Measurements from ENCODE around the gene DLGAP1. TPM values are rescaled to one million over a fixed set of nuclear protein-coding genes. Genes with fewer than 3 reads are reported as not detected.

Gene DLGAP1
- total RNA-seq, 1 experiment from 2014 or later = 23.2 TPM

- no peak overlapping the region for H3K27ac ChIP-seq (ENCODE audit: insufficient read length, low read depth, low read length)
- H3K14ac ChIP-seq (ENCODE audit: insufficient read depth, low read length) = no peak overlapping the region
- H4K20me1 ChIP-seq (ENCODE audit: control insufficient read depth, insufficient read depth, insufficient read length) = no peaks in the 10 kb centered on the region
- Mint-ChIP-seq H3K27me3 (ENCODE audit: low read depth) (no peaks in the 10 kb centered on the region), H3K9me3 (no peaks in the 10 kb centered on the region), H3K4me1 (peaks cover 18 to 24% of the 10 kb centered on the region in 2 experiments), H3K27ac (no peak overlapping the region; a peak in 1 of 7 replicates), H3K36me3 (ENCODE audit: insufficient read depth in 1 of 3, low read depth in 3 of 3) (peaks cover 2 to 5% (median 2%) of the 10 kb centered on the region in 3 experiments; a peak in 4 of 7 replicates), H3K4me3 (no peak overlapping the region)
- no peak overlapping the region for H2BK5ac ChIP-seq (ENCODE audit: insufficient read length, low read length)
- no peaks in the 10 kb centered on the region for H3K79me2 ChIP-seq (ENCODE audit: insufficient read depth, low read length)
- no peak overlapping the region for H3K9ac ChIP-seq (ENCODE audit: extremely low read depth, insufficient read length, low read length)
- DNase-seq = no peak
- H2BK20ac ChIP-seq (ENCODE audit: low read depth, low read length, poor library complexity, severe bottlenecking) = no peak overlapping the region
- no peak overlapping the region for H2AK5ac ChIP-seq (ENCODE audit: insufficient read length, low read length)
- no peak overlapping the region for H4K5ac ChIP-seq (ENCODE audit: insufficient read length, low read depth, low read length)
- H3K23me2 ChIP-seq (ENCODE audit: insufficient read length, low read depth, low read length, poor library complexity, severe bottlenecking) = no peaks in the 10 kb centered on the region
- H3K79me1 ChIP-seq (ENCODE audit: insufficient read depth, low read depth, low read length, poor library complexity, severe bottlenecking) = no peaks in the 10 kb centered on the region
- H2BK15ac ChIP-seq (ENCODE audit: low read depth, low read length) = no peak overlapping the region
- H3K23ac ChIP-seq (ENCODE audit: insufficient read length, low read depth, low read length) = no peak overlapping the region
- no peaks in the 10 kb centered on the region for H3K27me3 ChIP-seq (ENCODE audit: insufficient read depth, low read length)
- no peak overlapping the region for H2BK120ac ChIP-seq (ENCODE audit: low read depth, low read length, poor library complexity, severe bottlenecking)
- no peaks in the 10 kb centered on the region for H3K9me3 ChIP-seq (ENCODE audit: control insufficient read depth, low read depth, low read length)
- H3K4me2 ChIP-seq (ENCODE audit: insufficient read depth, insufficient read length, low read length) = no peak overlapping the region
- WGBS (ENCODE audit: extremely low coverage, insufficient read length, low lambda C conversion rate) = no CpG with 5 or more reads among the region's 4 CpGs
- TF ChIP-seq, protein P1, sequence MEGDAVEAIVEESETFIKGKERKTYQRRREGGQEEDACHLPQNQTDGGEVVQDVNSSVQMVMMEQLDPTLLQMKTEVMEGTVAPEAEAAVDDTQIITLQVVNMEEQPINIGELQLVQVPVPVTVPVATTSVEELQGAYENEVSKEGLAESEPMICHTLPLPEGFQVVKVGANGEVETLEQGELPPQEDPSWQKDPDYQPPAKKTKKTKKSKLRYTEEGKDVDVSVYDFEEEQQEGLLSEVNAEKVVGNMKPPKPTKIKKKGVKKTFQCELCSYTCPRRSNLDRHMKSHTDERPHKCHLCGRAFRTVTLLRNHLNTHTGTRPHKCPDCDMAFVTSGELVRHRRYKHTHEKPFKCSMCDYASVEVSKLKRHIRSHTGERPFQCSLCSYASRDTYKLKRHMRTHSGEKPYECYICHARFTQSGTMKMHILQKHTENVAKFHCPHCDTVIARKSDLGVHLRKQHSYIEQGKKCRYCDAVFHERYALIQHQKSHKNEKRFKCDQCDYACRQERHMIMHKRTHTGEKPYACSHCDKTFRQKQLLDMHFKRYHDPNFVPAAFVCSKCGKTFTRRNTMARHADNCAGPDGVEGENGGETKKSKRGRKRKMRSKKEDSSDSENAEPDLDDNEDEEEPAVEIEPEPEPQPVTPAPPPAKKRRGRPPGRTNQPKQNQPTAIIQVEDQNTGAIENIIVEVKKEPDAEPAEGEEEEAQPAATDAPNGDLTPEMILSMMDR (conservative IDR thresholded peaks at IDR 0.05) = no peak
- no peak overlapping the region for H4K8ac ChIP-seq (replicated peaks; ENCODE audit: insufficient read length, low read depth, low read length)
- H4K91ac ChIP-seq (ENCODE audit: insufficient read length, low read depth, low read length) = no peak overlapping the region
- H3K4ac ChIP-seq (ENCODE audit: low read depth, low read length) = no peak overlapping the region
- H3T11ph ChIP-seq (ENCODE audit: low read length) = no peak overlapping the region
- no peak overlapping the region for H3K56ac ChIP-seq (ENCODE audit: insufficient read length, low read depth, low read length)
- H3K4me1 ChIP-seq (ENCODE audit: insufficient read depth, low read length) = peaks cover 2% of the 10 kb centered on the region; the same call in 1 of the 2 replicates
- H2AFZ ChIP-seq (ENCODE audit: low read length) = no peak overlapping the region
- H3K18ac ChIP-seq (ENCODE audit: insufficient read length, low read depth, low read length) = no peak overlapping the region
- H2BK12ac ChIP-seq (ENCODE audit: insufficient read length, low read depth, low read length) = no peak overlapping the region
Measured at GRCh38 chr18:3578621-3579020, 876.5 kb downstream of the DLGAP1 start.
